OCI-LY3 (cell line): Measurements from ENCODE around the gene CHN1.

Source experiments
- EZH2phosphoT487 ChIP-seq: fragments of 200-600 bp; shearing (Covaris generic); IDR thresholded peaks from 2 replicates; pipeline ENCODE4 v1.6.1; 2018; ENCODE audit warnings: antibody characterized with exemption, mixed run types, low read depth
- TF ChIP-seq, protein P1 (sequence below): fragments of 200-600, 300-600 bp; sonication (generic); IDR thresholded peaks from 2 replicates; pipeline ENCODE4 v1.5.1; 2014; ENCODE audit warnings: antibody characterized with exemption, low read length, low read depth

DNA sequence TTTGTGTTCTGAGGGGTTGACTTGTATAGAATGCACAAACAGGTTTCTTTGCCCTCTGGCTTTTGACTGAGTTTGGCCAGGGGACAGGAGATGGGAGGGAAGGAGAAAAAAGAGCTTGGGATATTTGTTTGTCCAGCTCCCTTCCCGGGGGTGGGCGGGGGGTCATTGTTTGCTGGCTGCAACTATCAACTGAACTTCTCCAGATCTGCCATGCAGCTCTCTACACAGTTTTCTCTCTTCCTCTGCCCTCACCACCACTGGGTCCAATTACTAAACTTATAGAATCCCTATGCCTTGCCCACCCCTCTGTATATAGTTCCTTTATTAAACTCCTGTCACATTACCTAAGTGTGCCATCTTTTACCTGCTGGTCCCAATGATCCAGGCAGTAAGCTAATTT is 32.8 kb upstream of the CHN1 start:
- no peak for TF ChIP-seq EZH2phosphoT487
- TF ChIP-seq, protein P1, sequence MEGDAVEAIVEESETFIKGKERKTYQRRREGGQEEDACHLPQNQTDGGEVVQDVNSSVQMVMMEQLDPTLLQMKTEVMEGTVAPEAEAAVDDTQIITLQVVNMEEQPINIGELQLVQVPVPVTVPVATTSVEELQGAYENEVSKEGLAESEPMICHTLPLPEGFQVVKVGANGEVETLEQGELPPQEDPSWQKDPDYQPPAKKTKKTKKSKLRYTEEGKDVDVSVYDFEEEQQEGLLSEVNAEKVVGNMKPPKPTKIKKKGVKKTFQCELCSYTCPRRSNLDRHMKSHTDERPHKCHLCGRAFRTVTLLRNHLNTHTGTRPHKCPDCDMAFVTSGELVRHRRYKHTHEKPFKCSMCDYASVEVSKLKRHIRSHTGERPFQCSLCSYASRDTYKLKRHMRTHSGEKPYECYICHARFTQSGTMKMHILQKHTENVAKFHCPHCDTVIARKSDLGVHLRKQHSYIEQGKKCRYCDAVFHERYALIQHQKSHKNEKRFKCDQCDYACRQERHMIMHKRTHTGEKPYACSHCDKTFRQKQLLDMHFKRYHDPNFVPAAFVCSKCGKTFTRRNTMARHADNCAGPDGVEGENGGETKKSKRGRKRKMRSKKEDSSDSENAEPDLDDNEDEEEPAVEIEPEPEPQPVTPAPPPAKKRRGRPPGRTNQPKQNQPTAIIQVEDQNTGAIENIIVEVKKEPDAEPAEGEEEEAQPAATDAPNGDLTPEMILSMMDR = no peak
